ENCODE measurements around the gene FDX2. TPM values are rescaled to one million over a fixed set of nuclear protein-coding genes. Genes with fewer than 3 reads are reported as not detected.

The FDX2 gene
- total RNA-seq (2021; ENCODE audit: unreplicated experiment) (25.5 TPM), Bru-seq, nascent RNA (percentile 59 among the genes with signal in this experiment), BruChase-seq, experiment 1, labeled RNA remaining after a 2-hour chase (percentile 71 among the genes with signal in this experiment), BruChase-seq, experiment 2, labeled RNA remaining after a 6-hour chase (percentile 77 among the genes with signal in this experiment)
- 33.6 TPM for polyA plus RNA-seq (2012; ENCODE audit: insufficient read length)
- long read RNA-seq, transcript FDX2-203 (4 exons, 635 nt): major isoform, 7 of 16 reads
- long read RNA-seq, transcript FDX2-202 (5 exons, 1,012 nt): minor isoform, 6 of 16 reads
- long read RNA-seq, partial matches to known transcripts: 1 of 16 reads
- long read RNA-seq, other reads (novel, unspliced or antisense): 2 of 16 reads

- ChIA-PET POLR2A (no interaction called here), CTCF (no interaction called here)
- no peaks in the 10 kb centered on the region; the same call in 1 of the 2 replicates for H3K36me3 ChIP-seq (ENCODE audit: control insufficient read depth, insufficient read depth, low read length)
- peak within 1 kb of the TSS; percentile 61 to 78 for H3K4me3 ChIP-seq (ENCODE audit: low read depth in 2 of 2, low read length in 2 of 2)
- intact Hi-C loops (cut with micrococcal nuclease; ENCODE audit: unreplicated experiment) (no loop called here), in situ Hi-C loops (cut with HindIII; ENCODE audit: low pct_unique_long_range_greater_than_20kb, low sequenced_read_pairs) (no loop called here)
- peaks cover 6% of the 10 kb centered on the region for H3K4me1 ChIP-seq (ENCODE audit: control insufficient read depth, insufficient read depth, low read length)
- no peak for DNase-seq (ENCODE audit: low read depth, low spot score)
- no TSS peak for BruUV-seq (replicated peaks)
- H3K27ac ChIP-seq (ENCODE audit: low read length): peak within 1 kb of the TSS; percentile 86
- H3K27me3 ChIP-seq (ENCODE audit: control insufficient read depth, insufficient read depth, low read length): no peaks in the 10 kb centered on the region
- H3K9me3 ChIP-seq (ENCODE audit: control insufficient read depth, insufficient read depth, low read depth, low read length): no peaks in the 10 kb centered on the region
- peak; percentile 87 for ATAC-seq
- TF ChIP-seq SIN3A (IDR thresholded peaks at IDR 0.05; ENCODE audit: borderline replicate concordance, insufficient read depth, low read depth, low read length) (0 out of 2 replicates have a peak, but pooled peaks have one; percentile 72), POLR2AphosphoS5 (IDR thresholded peaks at IDR 0.05; ENCODE audit: low read depth, low read length) (peak; percentile 86), CTCF (IDR thresholded peaks at IDR 0.05) (no peak), REST (IDR thresholded peaks at IDR 0.05; ENCODE audit: insufficient read depth in 1 of 2, low read depth in 2 of 2, low read length in 1 of 2) (no peak)
Observed at GRCh38 chr19:10315335-10316214, at the start of gene FDX2. Gene FDX2 (minus strand): TSS chr19:10316015. CDS start chr19:10315996, 19 bp downstream.

GRCh38 chr19:10365518-10365917 is 49.7 kb upstream of the FDX2 start:
- H3K4me1 ChIP-seq (ENCODE audit: control insufficient read depth, insufficient read depth, low read length): no peaks in the 10 kb centered on the region
- no TSS peak for BruUV-seq (replicated peaks)
- CTCF ChIA-PET: no interaction called here
- H3K27me3 ChIP-seq (ENCODE audit: control insufficient read depth, insufficient read depth, low read length): no peaks in the 10 kb centered on the region
- intact Hi-C loops (cut with micrococcal nuclease; ENCODE audit: unreplicated experiment): no loop called here
- no peaks in the 10 kb centered on the region for H3K9me3 ChIP-seq (ENCODE audit: control insufficient read depth, insufficient read depth, low read depth, low read length)
- no peak overlapping the region for H3K27ac ChIP-seq (ENCODE audit: low read length)
- in situ Hi-C loops (cut with HindIII; ENCODE audit: low pct_unique_long_range_greater_than_20kb, low sequenced_read_pairs): no loop called here
- no peaks in the 10 kb centered on the region for H3K36me3 ChIP-seq (ENCODE audit: control insufficient read depth, insufficient read depth, low read length)
- TF ChIP-seq CTCF (IDR thresholded peaks at IDR 0.05) (no peak), TCF7L2 (IDR thresholded peaks at IDR 0.05; ENCODE audit: low read depth, low read length) (no peak), POLR2AphosphoS5 (IDR thresholded peaks at IDR 0.05; ENCODE audit: low read depth, low read length) (no peak), REST (IDR thresholded peaks at IDR 0.05; ENCODE audit: insufficient read depth in 1 of 2, low read depth in 2 of 2, low read length in 1 of 2) (no peak)
- POLR2A ChIA-PET: no interaction called here
- DNase-seq (ENCODE audit: low read depth, low spot score): no peak
- H3K4me3 ChIP-seq (ENCODE audit: low read depth in 2 of 2, low read length in 2 of 2): no peak overlapping the region
- no peak for ATAC-seq

Measured in Panc1 (cell line).